Vagina (tissue), 2 donors: ENCODE measurements around the gene PDE3A. TPM values are rescaled to one million over a fixed set of nuclear protein-coding genes. Genes with fewer than 3 reads are reported as not detected.

Source experiments
- DNase-seq, 2 donors: peaks; one replicate each; pipeline ENCODE4 v3.0.0-alpha.2; 2017; ENCODE audit errors: extremely low spot score in 2 of 2
- H3K27ac ChIP-seq: fragments of 200-600 bp; sonication (generic); one replicate; pipeline ENCODE4 v1.5.1; 2019
- H3K27me3 ChIP-seq: fragments of 200-600 bp; sonication (generic); one replicate; pipeline ENCODE4 v1.5.1; 2019
- H3K36me3 ChIP-seq, 2 donors: fragments of 200-600 bp; sonication (generic); one replicate each; pipeline ENCODE4 v1.5.1; 2017 to 2019
- H3K4me1 ChIP-seq: fragments of 200-600 bp; sonication (generic); one replicate; pipeline ENCODE4 v1.5.1; 2019
- H3K4me3 ChIP-seq, 2 donors: fragments of 200-600 bp; sonication (generic); 1 replicate in 1 of 2; 2 replicates in 1 of 2; pipeline ENCODE4 v1.5.1; 2016 to 2019
- H3K9me3 ChIP-seq: fragments of 200-600 bp; sonication (generic); one replicate; pipeline ENCODE4 v1.5.1; 2019
- POLR2A ChIP-seq, 2 donors: fragments of 450-650 bp; IDR thresholded peaks; one replicate each; pipeline ENCODE4 v1.6.1; 2017; ENCODE audit warnings: antibody characterized with exemption in 2 of 2, mild to moderate bottlenecking in 2 of 2, moderate library complexity in 2 of 2
- POLR2AphosphoS5 ChIP-seq, 2 donors: sonication (generic); formaldehyde crosslinking; IDR thresholded peaks; one replicate each; pipeline ENCODE4 v1.9.0; 2017; ENCODE audit warnings: antibody characterized with exemption in 2 of 2, mild to moderate bottlenecking in 2 of 2, low read depth in 1 of 2; ENCODE audit not compliant: insufficient read depth in 1 of 2
- intact Hi-C: fragments of 100-400 bp; cut with DNase I; formaldehyde crosslinking; loops from one replicate; pipeline ENCODE4 v1.15.1; 2023
- total RNA-seq: library from RNA; depleted of rRNA; stranded (reverse); fragments of >200 nt; gene quantifications from one replicate; pipeline ENCODE4 v1.2.3, GENCODE V29; 2016
- TF ChIP-seq, protein P1 (sequence below), 3 experiments: fragments of 450-650 bp in 2 of 3; fragments of 200-600 bp in 1 of 3; sonication (generic) in 1 of 3; IDR thresholded peaks; one replicate each; pipeline ENCODE4 v1.5.1; 2017 to 2019; ENCODE audit warnings: antibody characterized with exemption in 3 of 3, mild to moderate bottlenecking in 2 of 3, moderate library complexity in 2 of 3

Gene PDE3A
- total RNA-seq, 1 donor from 2014 or later: 9.6 TPM

DNA sequence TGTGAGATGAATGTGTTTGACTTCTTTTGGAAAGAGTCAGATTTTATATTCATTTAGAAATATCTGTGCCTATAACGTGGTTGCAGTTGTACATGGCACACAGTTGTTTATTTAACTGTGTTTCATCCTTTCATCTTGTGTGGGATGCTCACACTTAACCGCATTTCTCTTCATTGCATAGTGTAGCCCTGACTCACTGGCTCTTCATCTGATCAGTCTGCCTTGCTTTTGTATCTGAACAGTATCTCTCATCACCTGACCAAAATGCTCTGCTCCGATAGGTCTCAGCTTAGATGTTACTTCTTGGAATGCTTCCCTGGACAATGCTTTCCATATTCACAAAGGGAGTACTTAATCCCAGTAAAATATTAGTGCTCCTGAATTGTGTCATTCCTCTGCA is 83.4 kb downstream of the PDE3A start:
- DNase-seq: no peak
- Histone ChIP-seq H3K27me3 (no peaks in the 10 kb centered on the region), H3K4me3 (no peak overlapping the region), H3K27ac (no peak overlapping the region), H3K4me1 (no peaks in the 10 kb centered on the region), H3K36me3 (no peaks in the 10 kb centered on the region), H3K9me3 (no peaks in the 10 kb centered on the region)
- intact Hi-C loops: no loop called here
- TF ChIP-seq POLR2A (IDR thresholded peaks at IDR 0.05) (no peak), POLR2AphosphoS5 (IDR thresholded peaks at IDR 0.05; ENCODE audit: insufficient read depth in 1 of 2, low read depth in 1 of 2) (no peak)
- TF ChIP-seq, protein P1, sequence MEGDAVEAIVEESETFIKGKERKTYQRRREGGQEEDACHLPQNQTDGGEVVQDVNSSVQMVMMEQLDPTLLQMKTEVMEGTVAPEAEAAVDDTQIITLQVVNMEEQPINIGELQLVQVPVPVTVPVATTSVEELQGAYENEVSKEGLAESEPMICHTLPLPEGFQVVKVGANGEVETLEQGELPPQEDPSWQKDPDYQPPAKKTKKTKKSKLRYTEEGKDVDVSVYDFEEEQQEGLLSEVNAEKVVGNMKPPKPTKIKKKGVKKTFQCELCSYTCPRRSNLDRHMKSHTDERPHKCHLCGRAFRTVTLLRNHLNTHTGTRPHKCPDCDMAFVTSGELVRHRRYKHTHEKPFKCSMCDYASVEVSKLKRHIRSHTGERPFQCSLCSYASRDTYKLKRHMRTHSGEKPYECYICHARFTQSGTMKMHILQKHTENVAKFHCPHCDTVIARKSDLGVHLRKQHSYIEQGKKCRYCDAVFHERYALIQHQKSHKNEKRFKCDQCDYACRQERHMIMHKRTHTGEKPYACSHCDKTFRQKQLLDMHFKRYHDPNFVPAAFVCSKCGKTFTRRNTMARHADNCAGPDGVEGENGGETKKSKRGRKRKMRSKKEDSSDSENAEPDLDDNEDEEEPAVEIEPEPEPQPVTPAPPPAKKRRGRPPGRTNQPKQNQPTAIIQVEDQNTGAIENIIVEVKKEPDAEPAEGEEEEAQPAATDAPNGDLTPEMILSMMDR (IDR thresholded peaks at IDR 0.05): no peak

DNA sequence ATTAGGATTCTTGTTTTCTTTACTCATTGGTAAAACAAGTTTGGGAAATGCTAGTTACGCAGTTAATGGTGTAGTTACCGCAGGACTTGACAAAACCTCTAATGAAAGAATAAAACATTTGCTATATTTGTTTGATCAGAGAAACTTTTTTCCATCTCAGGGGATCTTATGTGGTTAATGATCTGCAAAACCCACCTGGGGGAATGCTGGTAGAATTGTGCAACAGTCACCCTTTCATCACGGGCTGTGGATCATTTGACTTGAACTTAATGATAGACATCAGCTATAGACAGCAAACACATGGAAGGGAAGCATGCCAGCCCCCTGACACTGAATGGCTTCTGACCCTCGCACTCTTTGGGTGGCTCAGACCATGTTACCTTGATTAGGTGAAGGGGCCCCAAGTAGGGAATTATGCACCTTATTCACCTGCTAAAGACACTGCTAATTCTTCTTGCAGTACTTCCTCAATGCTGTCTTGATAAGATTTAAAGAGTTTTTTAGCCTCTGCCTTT is 84.2 kb downstream of the PDE3A start:
- no peak overlapping the region for H3K4me3 ChIP-seq
- no peaks in the 10 kb centered on the region for H3K27me3 ChIP-seq
- intact Hi-C loops: no loop called here
- TF ChIP-seq POLR2A (IDR thresholded peaks at IDR 0.05) (no peak), POLR2AphosphoS5 (IDR thresholded peaks at IDR 0.05; ENCODE audit: insufficient read depth in 1 of 2, low read depth in 1 of 2) (no peak)
- TF ChIP-seq, protein P1 (IDR thresholded peaks at IDR 0.05): no peak
- H3K27ac ChIP-seq: no peak overlapping the region
- H3K36me3 ChIP-seq: no peaks in the 10 kb centered on the region
- H3K9me3 ChIP-seq: no peaks in the 10 kb centered on the region
- no peak for DNase-seq
- no peaks in the 10 kb centered on the region for H3K4me1 ChIP-seq

DNA sequence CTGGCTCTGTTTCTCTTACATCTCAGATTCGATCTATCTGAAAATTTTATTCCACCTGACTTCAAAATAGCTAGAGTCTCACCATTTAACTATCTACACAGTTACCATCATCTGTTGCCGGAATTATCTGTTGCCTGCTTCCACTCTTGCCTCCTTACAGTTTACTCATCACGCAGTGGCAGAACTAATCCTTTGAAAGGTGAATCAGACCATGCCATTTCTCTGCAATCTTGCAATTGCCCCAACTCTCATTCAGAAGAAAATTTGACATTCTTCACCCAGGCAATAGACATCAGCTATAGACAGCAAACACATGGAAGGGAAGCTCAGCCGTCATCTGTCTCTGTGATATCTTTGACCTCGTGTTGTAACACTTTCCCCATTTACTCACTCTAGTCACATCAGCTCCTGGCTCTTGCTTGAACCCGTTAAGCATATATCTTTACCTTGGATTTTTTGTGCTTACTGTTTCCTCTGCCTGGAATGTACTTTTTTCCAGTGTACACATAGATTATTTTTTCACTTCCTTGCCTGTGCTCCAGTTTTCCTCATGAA is 85.5 kb downstream of the PDE3A start:
- Histone ChIP-seq H3K27ac (no peak overlapping the region), H3K27me3 (no peaks in the 10 kb centered on the region), H3K36me3 (no peaks in the 10 kb centered on the region), H3K4me3 (no peak overlapping the region), H3K9me3 (no peaks in the 10 kb centered on the region), H3K4me1 (no peaks in the 10 kb centered on the region)
- intact Hi-C loops: no loop called here
- DNase-seq: no peak
- TF ChIP-seq, protein P1 (IDR thresholded peaks at IDR 0.05): no peak
- TF ChIP-seq POLR2A (IDR thresholded peaks at IDR 0.05): no peak
- TF ChIP-seq POLR2AphosphoS5 (IDR thresholded peaks at IDR 0.05; ENCODE audit: insufficient read depth in 1 of 2, low read depth in 1 of 2): no peak

DNA sequence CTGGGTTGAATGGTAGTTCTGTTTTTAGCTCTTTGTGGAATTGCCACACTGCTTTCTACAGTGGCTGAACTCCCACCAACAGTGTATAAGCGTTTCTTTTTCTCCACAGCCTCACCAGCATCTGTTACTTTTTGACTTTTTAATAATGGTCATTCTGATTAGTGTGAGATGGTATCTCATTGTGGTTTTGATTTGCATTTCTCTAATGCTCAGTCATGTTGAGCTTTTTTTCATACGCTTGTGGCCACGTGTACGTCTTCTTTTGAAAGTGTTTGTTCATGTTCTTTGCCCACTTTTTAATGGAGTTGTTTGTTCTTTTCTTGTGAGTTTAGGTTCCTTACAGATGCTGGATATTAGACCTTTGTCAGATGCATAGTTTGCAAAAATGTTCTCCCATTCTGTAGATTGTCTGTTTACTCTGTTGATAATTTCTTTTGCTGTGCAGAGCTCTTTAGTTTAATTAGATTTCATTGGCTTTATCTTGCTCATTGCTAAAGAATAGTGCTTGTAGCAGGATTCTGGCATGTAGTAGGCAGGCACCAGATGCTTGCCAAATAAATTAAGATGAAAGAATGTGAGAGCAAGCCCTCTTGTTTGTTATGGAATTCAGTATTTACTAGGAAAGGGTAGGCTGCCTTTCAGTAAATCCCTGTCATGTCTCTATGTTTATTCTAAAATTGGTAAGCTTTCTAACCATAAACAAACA is 86.8 kb downstream of the PDE3A start:
- no peak for DNase-seq
- Histone ChIP-seq H3K4me1 (no peaks in the 10 kb centered on the region), H3K27me3 (no peaks in the 10 kb centered on the region), H3K36me3 (no peaks in the 10 kb centered on the region), H3K9me3 (no peaks in the 10 kb centered on the region), H3K27ac (no peak overlapping the region), H3K4me3 (no peak overlapping the region)
- TF ChIP-seq POLR2AphosphoS5 (IDR thresholded peaks at IDR 0.05; ENCODE audit: insufficient read depth in 1 of 2, low read depth in 1 of 2) (no peak), POLR2A (IDR thresholded peaks at IDR 0.05) (no peak)
- TF ChIP-seq, protein P1 (IDR thresholded peaks at IDR 0.05): no peak
- intact Hi-C loops: no loop called here

DNA sequence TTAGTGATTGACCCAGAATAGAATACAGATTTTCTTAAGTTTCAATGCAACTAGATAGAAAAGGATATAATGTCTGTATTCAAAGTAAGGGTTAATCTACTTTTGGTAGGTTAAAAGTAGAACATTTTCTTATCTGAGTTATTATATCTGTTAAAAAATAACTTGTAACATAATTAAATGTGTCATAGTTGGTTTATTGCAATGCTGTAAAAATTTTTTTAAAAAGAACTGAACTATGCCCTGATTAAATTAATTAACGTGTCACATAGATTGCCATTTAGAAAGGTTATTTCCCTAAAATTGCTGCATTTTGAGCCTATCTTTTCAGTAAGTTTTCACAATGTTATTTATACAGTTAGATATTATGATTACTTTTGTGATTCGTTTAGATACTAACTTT is 89.2 kb downstream of the PDE3A start:
- Histone ChIP-seq H3K4me3 (no peak overlapping the region), H3K27ac (no peak overlapping the region), H3K27me3 (no peaks in the 10 kb centered on the region), H3K9me3 (no peaks in the 10 kb centered on the region), H3K4me1 (no peaks in the 10 kb centered on the region), H3K36me3 (no peaks in the 10 kb centered on the region)
- TF ChIP-seq, protein P1 (IDR thresholded peaks at IDR 0.05): no peak
- TF ChIP-seq POLR2AphosphoS5 (IDR thresholded peaks at IDR 0.05; ENCODE audit: insufficient read depth in 1 of 2, low read depth in 1 of 2): no peak
- TF ChIP-seq POLR2A (IDR thresholded peaks at IDR 0.05): no peak
- intact Hi-C loops: no loop called here
- no peak for DNase-seq
